Measurements from ENCODE around the gene SPTLC2.
"Not testable (repeated sequence)": the region's sequence is repeated elsewhere in the genome, so short reads cannot be mapped to it uniquely, and the experiment has no call there.

SPTLC2 gene

DNA sequence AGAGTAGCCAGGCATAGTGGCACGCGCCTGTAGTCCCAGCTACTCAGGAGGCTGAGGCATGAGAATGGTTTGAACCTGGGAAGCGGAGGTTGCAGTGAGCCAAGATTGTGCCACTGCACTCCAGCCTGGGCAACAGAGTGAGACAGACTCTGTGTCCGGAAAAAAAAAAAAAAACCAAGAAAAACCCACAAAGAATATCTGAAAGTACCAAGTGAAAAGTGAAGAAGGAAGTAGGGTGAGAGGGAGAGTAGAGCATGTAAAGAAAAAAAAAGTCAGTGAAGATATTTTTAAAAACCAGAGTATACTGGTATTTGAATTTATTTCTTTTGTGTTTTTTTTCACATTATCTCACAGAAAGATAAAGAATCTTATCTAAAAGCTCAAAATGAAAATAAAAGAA is 74.5 kb downstream of the SPTLC2 start:
- ATAC-seq, result no peak
- TF ChIP-seq TOX (CRISPR knock-in tag; IDR thresholded peaks at IDR 0.05; ENCODE audit: borderline replicate concordance) (no peak), CSDC2 (CRISPR knock-in tag; IDR thresholded peaks at IDR 0.05) (no peak), TCF4 (CRISPR knock-in tag; IDR thresholded peaks at IDR 0.05; ENCODE audit: borderline replicate concordance) (no peak), ZNF70 (CRISPR knock-in tag; IDR thresholded peaks at IDR 0.05) (no peak), ISL1 (CRISPR knock-in tag; IDR thresholded peaks at IDR 0.05) (no peak)
- TF ChIP-seq, protein P1, sequence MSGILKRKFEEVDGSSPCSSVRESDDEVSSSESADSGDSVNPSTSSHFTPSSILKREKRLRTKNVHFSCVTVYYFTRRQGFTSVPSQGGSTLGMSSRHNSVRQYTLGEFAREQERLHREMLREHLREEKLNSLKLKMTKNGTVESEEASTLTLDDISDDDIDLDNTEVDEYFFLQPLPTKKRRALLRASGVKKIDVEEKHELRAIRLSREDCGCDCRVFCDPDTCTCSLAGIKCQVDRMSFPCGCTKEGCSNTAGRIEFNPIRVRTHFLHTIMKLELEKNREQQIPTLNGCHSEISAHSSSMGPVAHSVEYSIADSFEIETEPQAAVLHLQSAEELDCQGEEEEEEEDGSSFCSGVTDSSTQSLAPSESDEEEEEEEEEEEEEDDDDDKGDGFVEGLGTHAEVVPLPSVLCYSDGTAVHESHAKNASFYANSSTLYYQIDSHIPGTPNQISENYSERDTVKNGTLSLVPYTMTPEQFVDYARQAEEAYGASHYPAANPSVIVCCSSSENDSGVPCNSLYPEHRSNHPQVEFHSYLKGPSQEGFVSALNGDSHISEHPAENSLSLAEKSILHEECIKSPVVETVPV (CRISPR knock-in tag; IDR thresholded peaks at IDR 0.05), result no peak

GRCh38 chr14:77536951-77537350 is 79.5 kb downstream of the SPTLC2 start:
- not testable (repeated sequence) for ATAC-seq

GRCh38 chr14:77531071-77531470 is 85.4 kb downstream of the SPTLC2 start:
- no peak for ATAC-seq
- TF ChIP-seq SNAI2 (CRISPR knock-in tag; IDR thresholded peaks at IDR 0.05) (no peak), ZFP3 (CRISPR knock-in tag; IDR thresholded peaks at IDR 0.05) (no peak), ZNF70 (CRISPR knock-in tag; IDR thresholded peaks at IDR 0.05) (no peak), ZNF8 (CRISPR knock-in tag; IDR thresholded peaks at IDR 0.05) (no peak), GLIS3 (CRISPR knock-in tag; IDR thresholded peaks at IDR 0.05) (no peak), TOX (CRISPR knock-in tag; IDR thresholded peaks at IDR 0.05; ENCODE audit: borderline replicate concordance) (no peak), TCF4 (CRISPR knock-in tag; IDR thresholded peaks at IDR 0.05; ENCODE audit: borderline replicate concordance) (no peak), ESRRG (CRISPR knock-in tag; IDR thresholded peaks at IDR 0.05) (no peak)
- TF ChIP-seq, protein P1 (CRISPR knock-in tag; IDR thresholded peaks at IDR 0.05), result no peak

DNA sequence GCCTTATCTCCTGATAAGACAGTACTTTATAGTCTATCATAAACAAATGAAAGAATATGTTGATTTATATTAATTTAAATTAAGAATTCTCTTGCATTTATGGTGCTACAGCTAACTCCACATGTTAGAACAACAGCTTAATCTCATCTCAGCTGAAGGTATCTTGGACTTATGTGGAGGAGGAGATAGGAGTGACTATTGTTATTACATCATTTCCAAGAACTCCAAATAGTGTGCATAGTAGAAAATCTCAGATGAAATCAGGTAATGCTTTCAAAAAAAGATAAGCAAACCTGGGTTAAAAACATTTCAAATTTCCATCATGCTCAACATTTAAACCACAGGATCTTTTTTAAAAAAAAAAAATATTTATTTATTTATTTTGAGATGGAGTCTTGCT is 86.5 kb downstream of the SPTLC2 start:
- no peak for ATAC-seq
- TF ChIP-seq ESRRG (CRISPR knock-in tag; IDR thresholded peaks at IDR 0.05) (no peak), PPARA (CRISPR knock-in tag; IDR thresholded peaks at IDR 0.05; ENCODE audit: borderline replicate concordance) (no peak), RARB (CRISPR knock-in tag; IDR thresholded peaks at IDR 0.05) (no peak), TOX (CRISPR knock-in tag; IDR thresholded peaks at IDR 0.05; ENCODE audit: borderline replicate concordance) (no peak), ISL1 (CRISPR knock-in tag; IDR thresholded peaks at IDR 0.05) (no peak), SNAI2 (CRISPR knock-in tag; IDR thresholded peaks at IDR 0.05) (no peak), OSR1 (CRISPR knock-in tag; IDR thresholded peaks at IDR 0.05) (no peak), ZNF565 (CRISPR knock-in tag; conservative IDR thresholded peaks at IDR 0.05; ENCODE audit: low read depth) (no peak), ARNTL (CRISPR knock-in tag; IDR thresholded peaks at IDR 0.05; ENCODE audit: borderline replicate concordance, low read depth) (no peak), ZNF70 (CRISPR knock-in tag; IDR thresholded peaks at IDR 0.05) (no peak), PATZ1 (CRISPR knock-in tag; IDR thresholded peaks at IDR 0.05; ENCODE audit: borderline replicate concordance) (no peak), CSDC2 (CRISPR knock-in tag; IDR thresholded peaks at IDR 0.05) (no peak)
- TF ChIP-seq, protein P2, sequence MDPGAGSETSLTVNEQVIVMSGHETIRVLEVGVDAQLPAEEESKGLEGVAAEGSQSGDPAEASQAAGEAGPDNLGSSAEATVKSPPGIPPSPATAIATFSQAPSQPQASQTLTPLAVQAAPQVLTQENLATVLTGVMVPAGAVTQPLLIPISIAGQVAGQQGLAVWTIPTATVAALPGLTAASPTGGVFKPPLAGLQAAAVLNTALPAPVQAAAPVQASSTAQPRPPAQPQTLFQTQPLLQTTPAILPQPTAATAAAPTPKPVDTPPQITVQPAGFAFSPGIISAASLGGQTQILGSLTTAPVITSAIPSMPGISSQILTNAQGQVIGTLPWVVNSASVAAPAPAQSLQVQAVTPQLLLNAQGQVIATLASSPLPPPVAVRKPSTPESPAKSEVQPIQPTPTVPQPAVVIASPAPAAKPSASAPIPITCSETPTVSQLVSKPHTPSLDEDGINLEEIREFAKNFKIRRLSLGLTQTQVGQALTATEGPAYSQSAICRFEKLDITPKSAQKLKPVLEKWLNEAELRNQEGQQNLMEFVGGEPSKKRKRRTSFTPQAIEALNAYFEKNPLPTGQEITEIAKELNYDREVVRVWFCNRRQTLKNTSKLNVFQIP (CRISPR knock-in tag; IDR thresholded peaks at IDR 0.05; ENCODE audit: borderline replicate concordance, low read depth), result no peak

GRCh38 chr14:77529213-77529612 is 87.2 kb downstream of the SPTLC2 start:
- no peak for ATAC-seq
- TF ChIP-seq OSR1 (CRISPR knock-in tag; IDR thresholded peaks at IDR 0.05) (no peak), ZNF70 (CRISPR knock-in tag; IDR thresholded peaks at IDR 0.05) (no peak), ISL1 (CRISPR knock-in tag; IDR thresholded peaks at IDR 0.05) (no peak), PATZ1 (CRISPR knock-in tag; IDR thresholded peaks at IDR 0.05; ENCODE audit: borderline replicate concordance) (no peak), ZFP3 (CRISPR knock-in tag; IDR thresholded peaks at IDR 0.05) (no peak), ZFP30 (CRISPR knock-in tag; IDR thresholded peaks at IDR 0.05) (no peak), PPARA (CRISPR knock-in tag; IDR thresholded peaks at IDR 0.05; ENCODE audit: borderline replicate concordance) (no peak)
- TF ChIP-seq, protein P3, sequence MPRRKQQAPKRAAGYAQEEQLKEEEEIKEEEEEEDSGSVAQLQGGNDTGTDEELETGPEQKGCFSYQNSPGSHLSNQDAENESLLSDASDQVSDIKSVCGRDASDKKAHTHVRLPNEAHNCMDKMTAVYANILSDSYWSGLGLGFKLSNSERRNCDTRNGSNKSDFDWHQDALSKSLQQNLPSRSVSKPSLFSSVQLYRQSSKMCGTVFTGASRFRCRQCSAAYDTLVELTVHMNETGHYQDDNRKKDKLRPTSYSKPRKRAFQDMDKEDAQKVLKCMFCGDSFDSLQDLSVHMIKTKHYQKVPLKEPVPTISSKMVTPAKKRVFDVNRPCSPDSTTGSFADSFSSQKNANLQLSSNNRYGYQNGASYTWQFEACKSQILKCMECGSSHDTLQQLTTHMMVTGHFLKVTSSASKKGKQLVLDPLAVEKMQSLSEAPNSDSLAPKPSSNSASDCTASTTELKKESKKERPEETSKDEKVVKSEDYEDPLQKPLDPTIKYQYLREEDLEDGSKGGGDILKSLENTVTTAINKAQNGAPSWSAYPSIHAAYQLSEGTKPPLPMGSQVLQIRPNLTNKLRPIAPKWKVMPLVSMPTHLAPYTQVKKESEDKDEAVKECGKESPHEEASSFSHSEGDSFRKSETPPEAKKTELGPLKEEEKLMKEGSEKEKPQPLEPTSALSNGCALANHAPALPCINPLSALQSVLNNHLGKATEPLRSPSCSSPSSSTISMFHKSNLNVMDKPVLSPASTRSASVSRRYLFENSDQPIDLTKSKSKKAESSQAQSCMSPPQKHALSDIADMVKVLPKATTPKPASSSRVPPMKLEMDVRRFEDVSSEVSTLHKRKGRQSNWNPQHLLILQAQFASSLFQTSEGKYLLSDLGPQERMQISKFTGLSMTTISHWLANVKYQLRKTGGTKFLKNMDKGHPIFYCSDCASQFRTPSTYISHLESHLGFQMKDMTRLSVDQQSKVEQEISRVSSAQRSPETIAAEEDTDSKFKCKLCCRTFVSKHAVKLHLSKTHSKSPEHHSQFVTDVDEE (CRISPR knock-in tag; IDR thresholded peaks at IDR 0.05), result no peak

DNA sequence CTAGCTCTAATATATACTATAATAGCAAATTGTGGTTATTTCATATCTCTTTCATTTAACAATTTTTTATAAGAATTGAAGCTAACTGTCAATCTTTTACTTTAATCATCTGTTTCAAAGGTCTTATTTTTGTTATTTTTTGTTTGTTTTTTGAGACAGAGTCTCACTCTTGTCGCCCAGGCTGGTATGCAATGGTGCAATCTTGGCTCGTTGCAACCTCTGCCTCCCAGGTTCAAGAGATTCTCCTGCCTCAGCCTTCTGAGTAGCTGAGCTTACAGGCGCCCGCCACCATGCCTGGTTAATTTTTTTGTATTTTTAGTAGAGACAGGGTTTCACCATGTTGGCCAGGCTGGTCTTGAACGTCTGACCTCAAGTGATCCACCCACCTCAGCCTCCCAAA is 87.7 kb downstream of the SPTLC2 start:
- ATAC-seq, result not testable (repeated sequence)
